GM20000 (cell line): ENCODE data around the gene PLEKHH2.

ENCODE experiments used
- DNase-seq: peaks from one replicate; pipeline ENCODE4 v3.0.0; 2012; ENCODE audit warnings: low spot score
- TF ChIP-seq, protein P1 (sequence below): IDR thresholded peaks from 2 replicates; pipeline ENCODE4 v1.5.1; 2012; ENCODE audit warnings: mild to moderate bottlenecking, control low read depth; ENCODE audit errors: extremely low read depth, missing control alignments

Gene PLEKHH2

GRCh38 chr2:43814711-43815110, 177.7 kb downstream of the PLEKHH2 start:
- TF ChIP-seq, protein P1, sequence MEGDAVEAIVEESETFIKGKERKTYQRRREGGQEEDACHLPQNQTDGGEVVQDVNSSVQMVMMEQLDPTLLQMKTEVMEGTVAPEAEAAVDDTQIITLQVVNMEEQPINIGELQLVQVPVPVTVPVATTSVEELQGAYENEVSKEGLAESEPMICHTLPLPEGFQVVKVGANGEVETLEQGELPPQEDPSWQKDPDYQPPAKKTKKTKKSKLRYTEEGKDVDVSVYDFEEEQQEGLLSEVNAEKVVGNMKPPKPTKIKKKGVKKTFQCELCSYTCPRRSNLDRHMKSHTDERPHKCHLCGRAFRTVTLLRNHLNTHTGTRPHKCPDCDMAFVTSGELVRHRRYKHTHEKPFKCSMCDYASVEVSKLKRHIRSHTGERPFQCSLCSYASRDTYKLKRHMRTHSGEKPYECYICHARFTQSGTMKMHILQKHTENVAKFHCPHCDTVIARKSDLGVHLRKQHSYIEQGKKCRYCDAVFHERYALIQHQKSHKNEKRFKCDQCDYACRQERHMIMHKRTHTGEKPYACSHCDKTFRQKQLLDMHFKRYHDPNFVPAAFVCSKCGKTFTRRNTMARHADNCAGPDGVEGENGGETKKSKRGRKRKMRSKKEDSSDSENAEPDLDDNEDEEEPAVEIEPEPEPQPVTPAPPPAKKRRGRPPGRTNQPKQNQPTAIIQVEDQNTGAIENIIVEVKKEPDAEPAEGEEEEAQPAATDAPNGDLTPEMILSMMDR = no peak
- DNase-seq = no peak
